Caco-2 (cell line): ENCODE data around the gene ADGRG3. TPM values are rescaled to one million over a fixed set of nuclear protein-coding genes. Genes with fewer than 3 reads are reported as not detected.

ENCODE experiments used
- BruUV-seq: library from RNA; stranded (reverse); fragments of 400-500 nt; replicated peaks from 2 replicates; lab custom pipeline; 2021; lab: Mats Ljungman, UMichigan
- CTCF ChIA-PET: fragments of 300-600 bp; sonication (Branson Sonifier 250); formaldehyde crosslinking; loops from one replicate; lab custom pipeline; 2022; ENCODE audit warnings: antibody characterized with exemption; lab: Charles Lee
- POLR2A ChIA-PET: fragments of 300-600 bp; sonication (Branson Sonifier 250); formaldehyde crosslinking; loops from one replicate; lab custom pipeline; 2022; ENCODE audit warnings: antibody characterized with exemption; lab: Charles Lee
- DNase-seq, 2 experiments: peaks; one replicate each; pipeline versions ENCODE4 v3.0.0 to v3.0.0-alpha.2; 2020 to 2022
- H3K27me3 ChIP-seq: replicated peaks from 2 replicates; pipeline ENCODE4 v1.6.0; 2011; ENCODE audit warnings: low read length; ENCODE audit not compliant: control insufficient read depth, insufficient read depth
- H3K36me3 ChIP-seq: 2 replicates; pipeline ENCODE4 v1.5.1; 2011; ENCODE audit warnings: low read length; ENCODE audit not compliant: control insufficient read depth, insufficient read depth
- H3K4me1 ChIP-seq: fragments of 250-450 bp; sonication (Bioruptor Pico); 2 replicates; pipeline ENCODE4 v1.5.1; 2020; ENCODE audit warnings: mild to moderate bottlenecking
- H3K4me3 ChIP-seq: 2 replicates; pipeline ENCODE4 v1.5.1; 2011; ENCODE audit warnings: low read depth, mild to moderate bottlenecking, control low read depth, low read length
- H3K9me3 ChIP-seq: fragments of 250-450 bp; sonication (Bioruptor Pico); 2 replicates; pipeline ENCODE4 v1.5.1; 2020; ENCODE audit warnings: mild to moderate bottlenecking, moderate library complexity
- H3K27ac Mint-ChIP-seq: one replicate; pipeline ENCODE4 v1.8.0; 2022; ENCODE audit warnings: mixed read lengths; ENCODE audit not compliant: unreplicated experiment
- H3K27me3 Mint-ChIP-seq: one replicate; pipeline ENCODE4 v1.8.0; 2022; ENCODE audit warnings: mixed read lengths; ENCODE audit not compliant: insufficient read depth, unreplicated experiment
- H3K36me3 Mint-ChIP-seq: one replicate; pipeline ENCODE4 v1.8.0; 2022; ENCODE audit warnings: mild to moderate bottlenecking, mixed read lengths; ENCODE audit not compliant: insufficient read depth, unreplicated experiment
- H3K4me1 Mint-ChIP-seq: one replicate; pipeline ENCODE4 v1.8.0; 2022; ENCODE audit warnings: low read depth, mixed read lengths; ENCODE audit not compliant: unreplicated experiment
- H3K4me3 Mint-ChIP-seq: one replicate; pipeline ENCODE4 v1.8.0; 2022; ENCODE audit warnings: mild to moderate bottlenecking, moderate library complexity, mixed read lengths; ENCODE audit not compliant: unreplicated experiment
- H3K9me3 Mint-ChIP-seq: one replicate; pipeline ENCODE4 v1.8.0; 2022; ENCODE audit warnings: mixed read lengths; ENCODE audit not compliant: unreplicated experiment
- intact Hi-C: fragments of 100-400 bp; cut with micrococcal nuclease; formaldehyde crosslinking; loops from one replicate; pipeline ENCODE4 v1.10.0; 2022; ENCODE audit not compliant: unreplicated experiment
- total RNA-seq: library from RNA; stranded (reverse); gene quantifications from 2 replicates; pipeline ENCODE4 v1.2.3, GENCODE V29; 2022
- TF ChIP-seq, protein P1 (sequence below), 2 experiments: fragments of 200-600 bp in 1 of 2; IDR thresholded peaks; 1 replicate in 1 of 2; 2 replicates in 1 of 2; pipeline versions ENCODE4 v1.5.1 to v1.8.0; 2011 to 2022; ENCODE audit warnings: antibody characterized with exemption in 1 of 2, control low read depth in 1 of 2, inconsistent platforms in 1 of 2, low read depth in 1 of 2, low read length in 1 of 2, mild to moderate bottlenecking in 1 of 2, moderate library complexity in 1 of 2; ENCODE audit not compliant: insufficient read depth in 1 of 2, severe bottlenecking in 1 of 2, unreplicated experiment in 1 of 2

Gene ADGRG3
- total RNA-seq, 1 experiment from 2014 or later: 0.25 TPM

DNA sequence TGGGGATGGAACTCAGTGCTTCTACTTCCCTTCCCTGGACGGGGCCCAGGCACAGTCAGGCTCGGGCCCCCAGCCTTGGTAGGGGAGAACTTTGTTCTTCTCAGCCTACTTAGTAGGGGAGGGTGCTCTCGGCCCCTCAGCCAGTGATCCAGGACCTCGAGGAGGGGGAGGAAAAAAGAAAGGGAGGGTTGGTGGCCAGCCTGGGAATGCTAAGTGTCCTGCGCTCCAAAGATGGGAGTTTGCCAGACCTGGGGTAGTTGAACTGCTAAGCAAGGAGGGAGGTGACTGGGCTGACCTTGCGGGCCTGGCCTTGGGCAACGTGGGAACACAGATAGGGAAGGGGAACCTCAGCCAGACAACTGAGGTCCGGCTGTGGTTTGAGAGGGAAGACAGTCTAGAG, 27.5 kb upstream of the ADGRG3 start:
- H3K4me3 Mint-ChIP-seq: no peak overlapping the region
- peaks cover 8% of the 10 kb centered on the region for H3K4me1 ChIP-seq
- no peak for DNase-seq
- H3K9me3 ChIP-seq: no peaks in the 10 kb centered on the region
- no TSS peak for BruUV-seq
- POLR2A ChIA-PET: no interaction called here
- H3K9me3 Mint-ChIP-seq: no peaks in the 10 kb centered on the region
- TF ChIP-seq, protein P1, sequence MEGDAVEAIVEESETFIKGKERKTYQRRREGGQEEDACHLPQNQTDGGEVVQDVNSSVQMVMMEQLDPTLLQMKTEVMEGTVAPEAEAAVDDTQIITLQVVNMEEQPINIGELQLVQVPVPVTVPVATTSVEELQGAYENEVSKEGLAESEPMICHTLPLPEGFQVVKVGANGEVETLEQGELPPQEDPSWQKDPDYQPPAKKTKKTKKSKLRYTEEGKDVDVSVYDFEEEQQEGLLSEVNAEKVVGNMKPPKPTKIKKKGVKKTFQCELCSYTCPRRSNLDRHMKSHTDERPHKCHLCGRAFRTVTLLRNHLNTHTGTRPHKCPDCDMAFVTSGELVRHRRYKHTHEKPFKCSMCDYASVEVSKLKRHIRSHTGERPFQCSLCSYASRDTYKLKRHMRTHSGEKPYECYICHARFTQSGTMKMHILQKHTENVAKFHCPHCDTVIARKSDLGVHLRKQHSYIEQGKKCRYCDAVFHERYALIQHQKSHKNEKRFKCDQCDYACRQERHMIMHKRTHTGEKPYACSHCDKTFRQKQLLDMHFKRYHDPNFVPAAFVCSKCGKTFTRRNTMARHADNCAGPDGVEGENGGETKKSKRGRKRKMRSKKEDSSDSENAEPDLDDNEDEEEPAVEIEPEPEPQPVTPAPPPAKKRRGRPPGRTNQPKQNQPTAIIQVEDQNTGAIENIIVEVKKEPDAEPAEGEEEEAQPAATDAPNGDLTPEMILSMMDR (IDR thresholded peaks at IDR 0.05; ENCODE audit: insufficient read depth in 1 of 2, low read depth in 1 of 2, low read length in 1 of 2, severe bottlenecking in 1 of 2, unreplicated experiment in 1 of 2): no peak
- intact Hi-C loops: no loop called here
- peaks cover 21% of the 10 kb centered on the region for H3K36me3 Mint-ChIP-seq
- peaks cover 8% of the 10 kb centered on the region for H3K36me3 ChIP-seq
- H3K4me1 Mint-ChIP-seq: peaks cover 5% of the 10 kb centered on the region
- no peaks in the 10 kb centered on the region for H3K27me3 Mint-ChIP-seq
- CTCF ChIA-PET: no interaction called here
- H3K27me3 ChIP-seq: no peaks in the 10 kb centered on the region
- no peak overlapping the region for H3K4me3 ChIP-seq
- no peak overlapping the region for H3K27ac Mint-ChIP-seq

DNA sequence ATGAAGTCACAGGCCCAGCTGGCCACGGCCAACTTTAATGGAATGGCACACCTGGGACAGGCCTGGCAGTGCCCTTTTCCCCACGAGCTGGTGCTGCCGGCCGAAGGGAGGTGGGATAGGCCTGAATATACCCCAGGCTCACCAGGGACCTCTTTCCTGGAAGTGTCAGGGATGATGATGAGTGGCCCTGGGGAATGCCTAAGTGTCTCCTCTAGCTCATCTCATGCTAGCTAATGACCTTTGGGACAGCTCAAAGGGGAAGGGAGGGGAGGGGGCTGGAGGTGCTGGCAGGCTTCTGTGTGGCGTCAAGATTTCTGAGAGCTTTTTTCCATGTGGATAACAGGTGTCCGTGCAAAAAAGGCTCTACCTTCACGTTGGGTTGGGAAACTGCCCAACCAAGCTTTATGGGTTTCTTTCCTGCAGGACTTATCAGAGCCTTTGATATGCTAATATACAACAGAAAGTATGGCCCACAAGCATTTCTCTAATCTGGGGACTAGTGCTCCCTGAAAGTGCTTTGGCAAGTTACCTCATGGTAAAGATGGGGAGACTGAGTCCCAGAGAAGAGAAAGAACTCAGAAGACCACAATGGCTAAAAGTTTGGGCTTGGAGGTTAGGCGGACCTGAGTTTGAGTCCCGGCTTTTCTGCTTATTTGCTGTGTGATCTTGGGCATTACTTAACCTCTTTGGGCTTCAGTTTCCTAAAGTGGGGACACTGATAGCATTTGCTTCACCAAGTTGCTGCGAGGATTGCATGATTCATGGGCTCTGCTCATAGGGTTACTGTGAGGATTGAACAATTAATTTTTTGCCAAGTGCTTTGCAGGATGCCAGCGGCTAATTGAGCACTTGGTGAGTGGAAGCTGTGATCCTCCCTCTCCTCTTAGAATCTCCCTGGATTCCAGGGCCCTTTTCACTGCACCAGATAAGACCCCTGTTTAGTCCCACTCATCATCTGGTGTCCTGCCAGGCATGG, 25.7 kb upstream of the ADGRG3 start:
- Mint-ChIP-seq H3K4me3 (no peak overlapping the region), H3K4me1 (peaks cover 6% of the 10 kb centered on the region), H3K27ac (peak overlapping the region; percentile 5), H3K9me3 (no peaks in the 10 kb centered on the region), H3K36me3 (peaks cover 20% of the 10 kb centered on the region), H3K27me3 (no peaks in the 10 kb centered on the region)
- DNase-seq: no peak
- BruUV-seq: no TSS peak
- POLR2A ChIA-PET: interaction anchor here (0.6 kb wide), 1 partner anchor 243 kb away, joined by 3 read pairs; no protein-coding TSS in a partner anchor
- Histone ChIP-seq H3K36me3 (peaks cover 8% of the 10 kb centered on the region), H3K27me3 (no peaks in the 10 kb centered on the region), H3K4me1 (peaks cover 6% of the 10 kb centered on the region; the same call in 1 of the 2 replicates), H3K9me3 (no peaks in the 10 kb centered on the region), H3K4me3 (no peak overlapping the region)
- intact Hi-C loops: no loop called here
- TF ChIP-seq, protein P1 (IDR thresholded peaks at IDR 0.05; ENCODE audit: insufficient read depth in 1 of 2, low read depth in 1 of 2, low read length in 1 of 2, severe bottlenecking in 1 of 2, unreplicated experiment in 1 of 2): no peak
- CTCF ChIA-PET: interaction anchor here (0.5 to 2.0 kb wide), 3 partner anchors 40 to 61 kb away, joined by 3 to 7 read pairs (median 6); no protein-coding TSS in a partner anchor

DNA sequence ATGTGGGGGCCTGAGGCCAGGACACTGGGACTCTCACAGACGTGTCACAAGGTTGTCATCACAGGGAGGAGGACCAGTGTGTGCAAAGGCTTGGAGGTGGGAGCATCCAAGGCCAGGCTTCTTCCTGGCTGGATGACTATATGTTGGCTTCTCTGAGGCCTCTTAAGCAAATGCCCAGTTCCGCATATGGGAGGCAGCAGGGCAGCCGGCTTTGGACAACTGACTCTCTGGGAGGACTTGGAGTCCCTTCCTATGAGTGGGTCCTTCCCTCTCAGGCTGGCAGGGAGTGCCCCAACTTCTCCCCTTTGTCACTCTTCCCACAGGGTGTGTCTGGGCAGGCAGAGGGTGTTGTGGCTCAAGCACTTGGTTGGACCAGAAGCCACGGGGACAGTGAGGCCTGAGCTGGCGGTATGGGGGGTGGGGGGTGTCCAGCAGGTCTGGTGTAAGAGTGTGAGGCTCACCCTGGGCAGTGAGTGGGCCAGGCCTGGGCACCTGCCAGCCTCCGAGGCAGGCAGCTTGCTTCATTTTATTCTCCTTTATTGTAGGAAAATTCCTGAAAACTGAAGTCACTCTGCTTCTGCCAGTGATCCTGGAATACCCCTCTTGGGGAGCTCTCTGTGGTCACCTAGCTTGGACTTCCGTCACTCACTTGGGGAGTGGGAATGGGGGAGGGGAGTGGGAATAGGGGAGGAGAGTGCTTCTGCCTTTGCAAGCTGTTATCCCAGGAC, 24.8 kb upstream of the ADGRG3 start:
- Mint-ChIP-seq H3K27ac (no peak overlapping the region), H3K4me1 (peaks cover 6% of the 10 kb centered on the region), H3K9me3 (no peaks in the 10 kb centered on the region), H3K27me3 (no peaks in the 10 kb centered on the region), H3K4me3 (no peak overlapping the region), H3K36me3 (peaks cover 14% of the 10 kb centered on the region)
- H3K27me3 ChIP-seq: no peaks in the 10 kb centered on the region
- no peaks in the 10 kb centered on the region for H3K9me3 ChIP-seq
- CTCF ChIA-PET: interaction anchor here (0.8 kb wide), 1 partner anchor 43 kb away, joined by 3 read pairs; no protein-coding TSS in a partner anchor
- H3K4me1 ChIP-seq: peaks cover 6% of the 10 kb centered on the region; the same call in 1 of the 2 replicates
- no TSS peak for BruUV-seq
- intact Hi-C loops: no loop called here
- no peak for DNase-seq
- H3K36me3 ChIP-seq: peaks cover 11% of the 10 kb centered on the region
- TF ChIP-seq, protein P1 (IDR thresholded peaks at IDR 0.05; ENCODE audit: insufficient read depth in 1 of 2, low read depth in 1 of 2, low read length in 1 of 2, severe bottlenecking in 1 of 2, unreplicated experiment in 1 of 2): no peak
- no peak overlapping the region for H3K4me3 ChIP-seq
- POLR2A ChIA-PET: no interaction called here
